ENCODE data around the gene CASK. TPM values are rescaled to one million over a fixed set of nuclear protein-coding genes. Genes with fewer than 3 reads are reported as not detected.

CASK gene
- total RNA-seq, 2 donors from 2014 or later: 15.0 to 17.0 TPM

GRCh38 chrX:41475591-41476241 is 447.6 kb downstream of the CASK start:
- Histone ChIP-seq H3K36me3 (no peaks in the 10 kb centered on the region), H3K27me3 (no peaks in the 10 kb centered on the region), H3K4me1 (no peaks in the 10 kb centered on the region), H3K27ac (no peak overlapping the region), H3K9me3 (peaks cover 0 to 5% of the 10 kb centered on the region in 2 donors), H3K4me3 (no peak overlapping the region)
- no peak for DNase-seq (ENCODE audit: low spot score)
- no peak for TF ChIP-seq CTCF (IDR thresholded peaks at IDR 0.05)

GRCh38 chrX:41475191-41475590 is 448.2 kb downstream of the CASK start:
- Histone ChIP-seq H3K4me3 (no peak overlapping the region), H3K27me3 (no peaks in the 10 kb centered on the region), H3K27ac (no peak overlapping the region), H3K36me3 (no peaks in the 10 kb centered on the region), H3K9me3 (no peaks in the 10 kb centered on the region), H3K4me1 (no peaks in the 10 kb centered on the region)
- no peak for DNase-seq (ENCODE audit: low spot score)
- TF ChIP-seq CTCF (IDR thresholded peaks at IDR 0.05): no peak

GRCh38 chrX:41474726-41475100 is 448.6 kb downstream of the CASK start:
- H3K36me3 ChIP-seq: no peaks in the 10 kb centered on the region
- no peaks in the 10 kb centered on the region for H3K27me3 ChIP-seq
- H3K27ac ChIP-seq: no peak overlapping the region
- no peak for TF ChIP-seq CTCF (IDR thresholded peaks at IDR 0.05)
- no peak overlapping the region for H3K4me3 ChIP-seq
- no peak for DNase-seq (ENCODE audit: low spot score)
- H3K9me3 ChIP-seq: no peaks in the 10 kb centered on the region
- H3K4me1 ChIP-seq: no peaks in the 10 kb centered on the region

GRCh38 chrX:41473936-41474725 is 449.2 kb downstream of the CASK start:
- no peak for TF ChIP-seq CTCF (IDR thresholded peaks at IDR 0.05)
- Histone ChIP-seq H3K27me3 (no peaks in the 10 kb centered on the region), H3K27ac (no peak overlapping the region), H3K36me3 (no peaks in the 10 kb centered on the region), H3K9me3 (no peaks in the 10 kb centered on the region), H3K4me1 (no peaks in the 10 kb centered on the region), H3K4me3 (no peak overlapping the region)
- DNase-seq (ENCODE audit: low spot score): no peak

- Histone ChIP-seq H3K4me3 (no peak overlapping the region), H3K27ac (no peak overlapping the region), H3K36me3 (no peaks in the 10 kb centered on the region), H3K27me3 (no peaks in the 10 kb centered on the region), H3K9me3 (no peaks in the 10 kb centered on the region), H3K4me1 (no peaks in the 10 kb centered on the region)
- no peak for TF ChIP-seq CTCF (IDR thresholded peaks at IDR 0.05)
- DNase-seq (ENCODE audit: low spot score): no peak
Observed at GRCh38 chrX:41472231-41472815, 451.0 kb downstream of the CASK start.
